Sigmoid colon (tissue), 7 donors: ENCODE measurements around the gene FGF3. TPM values are rescaled to one million over a fixed set of nuclear protein-coding genes. Genes with fewer than 3 reads are reported as not detected.

Experiments
- DNase-seq: peaks from one replicate; pipeline ENCODE4 v3.0.0-alpha.2; 2019
- H3K27ac ChIP-seq, 4 donors: fragments of 200-600 bp; sonication (generic); one replicate each; pipeline ENCODE4 v1.5.1; 2016 to 2019; ENCODE audit warnings: mild to moderate bottlenecking in 1 of 4
- H3K27me3 ChIP-seq, 3 donors: fragments of 200-600 bp; sonication (generic); one replicate each; pipeline ENCODE4 v1.5.1; 2019; ENCODE audit warnings: mild to moderate bottlenecking in 1 of 3
- H3K36me3 ChIP-seq, 4 donors: fragments of 200-600 bp; sonication (generic); one replicate each; pipeline ENCODE4 v1.5.1; 2016 to 2019
- H3K4me1 ChIP-seq, 4 donors: fragments of 200-600 bp; sonication (generic); one replicate each; pipeline ENCODE4 v1.5.1; 2017 to 2019
- H3K4me3 ChIP-seq, 4 donors: fragments of 200-600 bp; sonication (generic); one replicate each; pipeline ENCODE4 v1.5.1; 2017 to 2019; ENCODE audit warnings: mild to moderate bottlenecking in 2 of 4, moderate library complexity in 1 of 4
- H3K9me3 ChIP-seq, 4 donors: fragments of 200-600 bp in 3 of 4; sonication (generic) in 3 of 4; one replicate each; pipeline versions ENCODE4 v1.5.1 to v1.6.1; 2013 to 2019
- CTCF ChIP-seq, 4 experiments: fragments of 450-650 bp in 3 of 4; fragments of 200-600 bp in 1 of 4; IDR thresholded peaks; one replicate each; pipeline ENCODE4 v1.5.1; 2016 to 2019; ENCODE audit warnings: antibody characterized with exemption in 4 of 4, mild to moderate bottlenecking in 3 of 4, moderate library complexity in 2 of 4
- EP300 ChIP-seq, 4 donors: sonication (generic); formaldehyde crosslinking; IDR thresholded peaks; one replicate each; pipeline ENCODE4 v1.6.1; 2017; ENCODE audit warnings: antibody characterized with exemption in 4 of 4
- POLR2A ChIP-seq, 2 donors: fragments of 450-650 bp; IDR thresholded peaks; one replicate each; pipeline ENCODE4 v1.6.1; 2016; ENCODE audit warnings: antibody characterized with exemption in 2 of 2, mild to moderate bottlenecking in 2 of 2, moderate library complexity in 2 of 2
- POLR2AphosphoS5 ChIP-seq, 4 donors: sonication (generic); formaldehyde crosslinking; IDR thresholded peaks; one replicate each; pipeline ENCODE4 v1.6.1; 2017; ENCODE audit warnings: antibody characterized with exemption in 4 of 4
- whole genome bisulfite sequencing, 2 donors: extraction: QIAGEN DNeasy Blood & Tissue Kit; methylation state at CpG; one replicate each; pipeline ENCODE4 v1.1.7; 2013; 5-methylcytosine and 5-hydroxymethylcytosine counted together
- intact Hi-C: fragments of 100-400 bp; cut with DNase I; formaldehyde crosslinking; loops from one replicate; pipeline ENCODE4 v1.15.1; 2023
- polyA plus RNA-seq, 3 donors: library from polyadenylated mRNA; stranded (reverse); fragments of 200-250 nt; gene quantifications; one replicate each; pipeline ENCODE4 v1.2.3, GENCODE V29; 2013
- total RNA-seq, 4 donors: library from RNA; depleted of rRNA; stranded (reverse); fragments of >200 nt; gene quantifications; one replicate each; pipeline ENCODE4 v1.1.0, GENCODE V29; 2016
- donor health status: healthy with polysubstance abuse.
- donor health status: Bipolar disorder and iron deficiency.
- donor health status: healthy.

The FGF3 gene
- total and polyA plus RNA-seq, 7 donors, result not detected

DNA sequence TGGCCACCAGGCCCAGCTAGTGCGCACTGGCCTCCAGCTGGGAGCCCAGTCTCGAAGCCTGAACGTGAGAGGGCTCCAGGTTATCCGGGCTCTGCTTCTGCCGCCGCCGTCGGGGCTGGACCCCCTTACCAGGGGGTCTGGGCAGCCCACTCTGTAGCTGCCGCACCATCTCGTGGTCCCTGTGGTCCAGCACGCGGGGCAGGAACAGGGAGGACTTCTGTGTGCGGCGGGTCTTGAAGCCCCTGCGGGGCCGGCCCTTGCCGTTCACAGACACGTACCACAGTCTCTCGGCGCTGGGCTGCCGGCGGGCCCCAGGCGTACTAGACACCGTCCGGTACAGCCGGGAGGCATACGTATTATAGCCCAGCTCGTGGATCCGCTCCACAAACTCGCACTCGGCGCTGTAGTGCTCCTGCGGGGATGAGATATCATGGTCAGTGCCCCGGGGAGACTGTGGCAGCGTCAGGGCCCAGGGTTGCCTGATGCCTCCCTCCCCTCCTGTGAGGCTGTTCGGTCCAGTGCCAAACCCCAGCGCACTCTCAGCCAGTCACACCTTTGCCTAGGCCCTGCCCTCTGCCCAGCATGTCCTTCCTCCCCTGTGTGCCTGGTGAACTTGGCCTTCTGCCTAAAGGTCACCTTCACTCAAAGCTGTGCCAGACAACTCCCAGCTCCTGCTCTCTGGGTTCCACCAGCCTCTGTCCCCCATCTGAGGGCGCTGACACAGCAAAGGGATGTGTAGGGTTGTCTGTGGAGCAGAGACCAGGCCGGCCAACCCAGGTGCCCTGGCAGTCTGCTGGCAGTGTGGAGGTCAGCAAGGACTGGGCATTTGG is 8.7 kb downstream of the FGF3 start:
- Histone ChIP-seq H3K9me3 (no peaks in the 10 kb centered on the region), H3K36me3 (no peaks in the 10 kb centered on the region), H3K4me1 (no peaks in the 10 kb centered on the region), H3K27me3 (peaks cover 3 to 47% (median 14%) of the 10 kb centered on the region in 3 donors), H3K27ac (no peak overlapping the region), H3K4me3 (no peak overlapping the region)
- intact Hi-C loops, result no loop called here
- no peak for TF ChIP-seq CTCF (IDR thresholded peaks at IDR 0.05)
- TF ChIP-seq EP300 (IDR thresholded peaks at IDR 0.05), result no peak
- TF ChIP-seq POLR2AphosphoS5 (IDR thresholded peaks at IDR 0.05), result no peak
- TF ChIP-seq POLR2A (IDR thresholded peaks at IDR 0.05), result no peak
- DNase-seq, result no peak
- WGBS, 2 donors, result 93 to 94% methylated on average over 39 of the region's 39 CpGs

DNA sequence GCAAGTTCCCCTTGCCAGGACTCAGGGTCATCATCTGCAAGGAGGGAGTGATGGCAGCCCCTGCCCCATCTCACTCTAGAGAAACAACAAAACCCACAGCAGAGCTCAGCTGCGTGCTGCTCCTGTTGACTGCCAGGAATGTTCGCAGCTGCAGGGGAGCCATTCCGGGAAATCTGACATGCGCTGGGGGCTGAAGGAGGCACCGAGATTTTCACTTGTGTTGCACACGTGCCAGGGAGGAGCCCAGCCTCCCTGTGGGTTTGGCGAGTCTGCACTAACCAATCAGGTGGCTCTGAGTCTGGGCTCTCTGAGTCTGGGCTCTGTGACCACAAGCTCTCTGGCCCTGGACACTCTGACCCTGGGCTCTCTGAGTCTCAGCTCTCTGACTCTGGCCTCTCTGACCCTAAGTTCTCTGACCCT is 10.5 kb downstream of the FGF3 start:
- intact Hi-C loops, result no loop called here
- 35 to 61% methylated on average over 7 of the region's 7 CpGs for WGBS, 2 donors

GRCh38 chr11:69807106-69807815 is 12.0 kb downstream of the FGF3 start:
- intact Hi-C loops, result no loop called here
- 91 to 93% methylated on average over 9 of the region's 9 CpGs for WGBS, 2 donors
- no peaks in the 10 kb centered on the region for H3K36me3 ChIP-seq
- no peaks in the 10 kb centered on the region for H3K9me3 ChIP-seq
- H3K27me3 ChIP-seq, result peaks cover 0 to 14% (median 1%) of the 10 kb centered on the region in 3 donors
- TF ChIP-seq EP300 (IDR thresholded peaks at IDR 0.05) (no peak), POLR2A (IDR thresholded peaks at IDR 0.05) (no peak), POLR2AphosphoS5 (IDR thresholded peaks at IDR 0.05) (no peak), CTCF (IDR thresholded peaks at IDR 0.05) (no peak)
- H3K4me3 ChIP-seq, result no peak overlapping the region
- DNase-seq, result no peak
- H3K27ac ChIP-seq, result no peak overlapping the region
- no peaks in the 10 kb centered on the region for H3K4me1 ChIP-seq

More for the DNA sequence above, 10.5 kb downstream of the FGF3 start:
- Histone ChIP-seq H3K4me3 (no peak overlapping the region), H3K27me3 (peaks cover 3 to 28% (median 13%) of the 10 kb centered on the region in 3 donors), H3K36me3 (no peaks in the 10 kb centered on the region), H3K27ac (no peak overlapping the region), H3K4me1 (no peaks in the 10 kb centered on the region), H3K9me3 (no peaks in the 10 kb centered on the region)
- no peak for DNase-seq
- TF ChIP-seq POLR2A (IDR thresholded peaks at IDR 0.05), result no peak
- no peak for TF ChIP-seq EP300 (IDR thresholded peaks at IDR 0.05)
- TF ChIP-seq POLR2AphosphoS5 (IDR thresholded peaks at IDR 0.05), result no peak
- no peak for TF ChIP-seq CTCF (IDR thresholded peaks at IDR 0.05)

GRCh38 chr11:69804769-69805508 is 14.3 kb downstream of the FGF3 start:
- DNase-seq, result no peak
- H3K36me3 ChIP-seq, result no peaks in the 10 kb centered on the region
- no peak overlapping the region for H3K4me3 ChIP-seq
- intact Hi-C loops, result no loop called here
- no peak overlapping the region for H3K27ac ChIP-seq
- H3K9me3 ChIP-seq, result no peaks in the 10 kb centered on the region
- TF ChIP-seq POLR2A (IDR thresholded peaks at IDR 0.05) (no peak), POLR2AphosphoS5 (IDR thresholded peaks at IDR 0.05) (no peak), CTCF (IDR thresholded peaks at IDR 0.05) (no peak), EP300 (IDR thresholded peaks at IDR 0.05) (no peak)
- peaks cover 0 to 9% (median 0%) of the 10 kb centered on the region in 3 donors for H3K27me3 ChIP-seq
- WGBS, 2 donors, result 75 to 77% methylated on average over 19 of the region's 19 CpGs
- H3K4me1 ChIP-seq, result no peaks in the 10 kb centered on the region
